Glutamatergic neuron (in vitro differentiated cells): ENCODE results near the gene PPIA. TPM values are rescaled to one million over a fixed set of nuclear protein-coding genes. Genes with fewer than 3 reads are reported as not detected.
"Not testable (repeated sequence)": the region's sequence is repeated elsewhere in the genome, so short reads cannot be mapped to it uniquely, and the experiment has no call there.

Experiments used
- DNase-seq: peaks from one replicate; pipeline ENCODE4 v3.0.0; 2022
- H3K27ac Mint-ChIP-seq: one replicate; pipeline ENCODE4 v1.8.0; 2020; ENCODE audit warnings: mild to moderate bottlenecking, mixed read lengths, inconsistent platforms; ENCODE audit not compliant: unreplicated experiment
- H3K27me3 Mint-ChIP-seq: one replicate; pipeline ENCODE4 v1.8.0; 2020; ENCODE audit warnings: mild to moderate bottlenecking, moderate library complexity, mixed read lengths, inconsistent platforms; ENCODE audit not compliant: unreplicated experiment
- H3K36me3 Mint-ChIP-seq: one replicate; pipeline ENCODE4 v1.8.0; 2020; ENCODE audit warnings: mild to moderate bottlenecking, mixed read lengths, inconsistent platforms; ENCODE audit not compliant: unreplicated experiment
- H3K4me1 Mint-ChIP-seq: one replicate; pipeline ENCODE4 v1.8.0; 2020; ENCODE audit warnings: mild to moderate bottlenecking, low read depth, mixed read lengths, inconsistent platforms; ENCODE audit not compliant: unreplicated experiment
- H3K4me3 Mint-ChIP-seq: one replicate; pipeline ENCODE4 v1.8.0; 2020; ENCODE audit warnings: mild to moderate bottlenecking, mixed read lengths, inconsistent platforms; ENCODE audit not compliant: unreplicated experiment
- H3K9me3 Mint-ChIP-seq: one replicate; pipeline ENCODE4 v1.8.0; 2020; ENCODE audit warnings: mild to moderate bottlenecking, moderate library complexity, mixed read lengths, inconsistent platforms; ENCODE audit not compliant: unreplicated experiment
- CTCF ChIP-seq: fragments of 200-600 bp; sonication (generic); IDR thresholded peaks from one replicate; pipeline ENCODE4 v1.5.0; 2021; ENCODE audit not compliant: partially characterized antibody, unreplicated experiment
- total RNA-seq: library from RNA; stranded (reverse); fragmentation: NEBNext Ultra II Directional; extraction: Animal tissue kit (Norgen Biotek cat#: 25700); gene quantifications from one replicate; pipeline ENCODE4 v1.2.1, GENCODE V29; 2021; ENCODE audit not compliant: unreplicated experiment

PPIA gene
- total RNA-seq, 1 donor from 2014 or later, result 1,460 TPM

- H3K4me3 Mint-ChIP-seq, result peak overlapping the region; percentile 40
- H3K9me3 Mint-ChIP-seq, result peaks cover 8% of the 10 kb centered on the region
- DNase-seq, result no peak
- TF ChIP-seq CTCF, result no peak
- H3K4me1 Mint-ChIP-seq, result peaks cover 11% of the 10 kb centered on the region
- H3K27ac Mint-ChIP-seq, result no peak overlapping the region
- peaks cover 7% of the 10 kb centered on the region for H3K27me3 Mint-ChIP-seq
- H3K36me3 Mint-ChIP-seq, result no peaks in the 10 kb centered on the region
Observed at GRCh38 chr7:44845451-44845850, 49.0 kb downstream of the PPIA start.

- DNase-seq, H3K27me3 Mint-ChIP-seq, H3K9me3 Mint-ChIP-seq, H3K36me3 Mint-ChIP-seq: not testable (repeated sequence)
- Mint-ChIP-seq H3K27ac (peak overlapping the region; percentile 24), H3K4me3 (peak overlapping the region; percentile 97), H3K4me1 (peaks cover 11% of the 10 kb centered on the region)
Observed at GRCh38 chr7:44846390-44846789, 49.9 kb downstream of the PPIA start.

- no peaks in the 10 kb centered on the region for H3K36me3 Mint-ChIP-seq
- no peak for TF ChIP-seq CTCF
- H3K9me3 Mint-ChIP-seq, result peaks cover 8% of the 10 kb centered on the region
- H3K27ac Mint-ChIP-seq, result peak overlapping the region; percentile 96
- DNase-seq, result no peak
- peak overlapping the region; percentile 97 for H3K4me3 Mint-ChIP-seq
- H3K27me3 Mint-ChIP-seq, result peaks cover 7% of the 10 kb centered on the region
- peaks cover 11% of the 10 kb centered on the region for H3K4me1 Mint-ChIP-seq
Observed at GRCh38 chr7:44846816-44847508, 50.5 kb downstream of the PPIA start.

- no peaks in the 10 kb centered on the region for H3K36me3 Mint-ChIP-seq
- peak; percentile 92 for DNase-seq
- peaks cover 7% of the 10 kb centered on the region for H3K27me3 Mint-ChIP-seq
- peak; percentile 84 for TF ChIP-seq CTCF
- H3K27ac Mint-ChIP-seq, result peak overlapping the region; percentile 96
- peak overlapping the region; percentile 97 for H3K4me3 Mint-ChIP-seq
- H3K9me3 Mint-ChIP-seq, result peaks cover 8% of the 10 kb centered on the region
- peaks cover 11% of the 10 kb centered on the region for H3K4me1 Mint-ChIP-seq
Observed at GRCh38 chr7:44847509-44847919, 51.0 kb downstream of the PPIA start.

GRCh38 chr7:44847920-44848634, 51.6 kb downstream of the PPIA start, which contains the start of gene H2AZ2:
TSS of gene H2AZ2 (minus strand) at chr7:44848087. CDS start at chr7:44847971, 116 bp downstream.
- no peaks in the 10 kb centered on the region for H3K36me3 Mint-ChIP-seq
- H3K9me3 Mint-ChIP-seq, result peaks cover 8% of the 10 kb centered on the region
- peak within 1 kb of the TSS; percentile 97 for H3K4me3 Mint-ChIP-seq
- H3K27ac Mint-ChIP-seq, result peak within 1 kb of the TSS; percentile 96
- H3K4me1 Mint-ChIP-seq, result peaks cover 11% of the 10 kb centered on the region
- DNase-seq, result peak; percentile 100
- H3K27me3 Mint-ChIP-seq, result peaks cover 7% of the 10 kb centered on the region
- peak; percentile 12 for TF ChIP-seq CTCF
